ENCODE results near the gene DCANP1. TPM values are rescaled to one million over a fixed set of nuclear protein-coding genes. Genes with fewer than 3 reads are reported as not detected.

The DCANP1 gene
- total RNA-seq, 4 donors from 2014 or later: 0.26 TPM; not detected in 3

DNA sequence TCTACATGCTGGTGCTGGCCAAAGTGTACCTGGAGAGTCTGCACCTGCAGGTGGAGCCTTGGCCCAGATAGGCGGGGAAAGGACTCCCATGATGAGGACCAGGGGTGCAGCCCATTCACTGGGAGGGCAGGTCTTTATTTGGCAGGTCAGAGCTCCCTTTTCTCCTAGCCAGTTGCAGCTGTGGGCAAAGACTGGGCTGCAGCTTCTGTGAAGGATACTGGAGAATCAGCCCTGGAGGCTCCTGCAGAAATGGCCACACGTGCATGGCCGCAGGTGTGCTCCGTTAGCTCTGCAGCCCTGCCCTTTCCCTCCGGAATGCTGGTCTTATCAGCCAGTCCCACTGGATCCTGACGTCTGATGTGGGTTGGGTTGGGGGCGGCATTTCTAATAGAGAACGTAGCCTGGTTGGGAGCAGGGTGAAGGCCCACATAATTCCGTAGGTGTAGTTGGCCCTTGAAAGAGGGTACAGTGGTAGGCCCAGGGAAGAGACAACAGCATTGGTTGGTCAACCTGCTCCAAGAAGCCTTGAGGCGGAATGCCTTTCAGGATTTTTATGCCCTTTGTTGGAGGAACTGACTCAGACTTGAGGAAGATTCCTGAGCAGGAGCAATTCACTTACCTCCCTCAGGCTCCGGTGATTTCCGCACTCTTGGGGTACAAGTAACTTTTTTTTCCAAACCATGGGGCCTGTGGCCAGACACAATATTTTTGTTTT, 27.0 kb upstream of the DCANP1 start:
- H3K27ac ChIP-seq (replicated peaks in 1 of 4): no peak overlapping the region
- intact Hi-C loops (cut with DNase I): no loop called here
- H3K4me3 ChIP-seq: no peak overlapping the region
- peaks cover 0 to 57% (median 0%) of the 10 kb centered on the region in 4 donors for H3K27me3 ChIP-seq
- no peaks in the 10 kb centered on the region for H3K36me3 ChIP-seq
- TF ChIP-seq POLR2AphosphoS5 (IDR thresholded peaks at IDR 0.05): no peak
- TF ChIP-seq, protein P1, sequence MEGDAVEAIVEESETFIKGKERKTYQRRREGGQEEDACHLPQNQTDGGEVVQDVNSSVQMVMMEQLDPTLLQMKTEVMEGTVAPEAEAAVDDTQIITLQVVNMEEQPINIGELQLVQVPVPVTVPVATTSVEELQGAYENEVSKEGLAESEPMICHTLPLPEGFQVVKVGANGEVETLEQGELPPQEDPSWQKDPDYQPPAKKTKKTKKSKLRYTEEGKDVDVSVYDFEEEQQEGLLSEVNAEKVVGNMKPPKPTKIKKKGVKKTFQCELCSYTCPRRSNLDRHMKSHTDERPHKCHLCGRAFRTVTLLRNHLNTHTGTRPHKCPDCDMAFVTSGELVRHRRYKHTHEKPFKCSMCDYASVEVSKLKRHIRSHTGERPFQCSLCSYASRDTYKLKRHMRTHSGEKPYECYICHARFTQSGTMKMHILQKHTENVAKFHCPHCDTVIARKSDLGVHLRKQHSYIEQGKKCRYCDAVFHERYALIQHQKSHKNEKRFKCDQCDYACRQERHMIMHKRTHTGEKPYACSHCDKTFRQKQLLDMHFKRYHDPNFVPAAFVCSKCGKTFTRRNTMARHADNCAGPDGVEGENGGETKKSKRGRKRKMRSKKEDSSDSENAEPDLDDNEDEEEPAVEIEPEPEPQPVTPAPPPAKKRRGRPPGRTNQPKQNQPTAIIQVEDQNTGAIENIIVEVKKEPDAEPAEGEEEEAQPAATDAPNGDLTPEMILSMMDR (IDR thresholded peaks at IDR 0.05): no peak
- TF ChIP-seq POLR2A (IDR thresholded peaks at IDR 0.05; ENCODE audit: low read depth): no peak
- DNase-seq (ENCODE audit: extremely low spot score): no peak
- WGBS: 89% methylated on average over 8 of the region's 12 CpGs
- no peaks in the 10 kb centered on the region for H3K9me3 ChIP-seq
- no peaks in the 10 kb centered on the region for H3K4me1 ChIP-seq

- WGBS: 82% methylated on average over 5 of the region's 5 CpGs
- intact Hi-C loops (cut with DNase I): no loop called here
- Histone ChIP-seq H3K36me3 (no peaks in the 10 kb centered on the region), H3K4me3 (no peak overlapping the region), H3K27me3 (peaks cover 0 to 57% (median 0%) of the 10 kb centered on the region in 4 donors), H3K9me3 (no peaks in the 10 kb centered on the region), H3K4me1 (no peaks in the 10 kb centered on the region), H3K27ac (replicated peaks in 1 of 4) (no peak overlapping the region)
- DNase-seq (ENCODE audit: extremely low spot score): no peak
- no peak for TF ChIP-seq EP300 (IDR thresholded peaks at IDR 0.05)
- TF ChIP-seq POLR2AphosphoS5 (IDR thresholded peaks at IDR 0.05): no peak
These were observed 25.0 kb upstream of the DCANP1 start for GRCh38 chr5:135472141-135472540.

- DNase-seq (ENCODE audit: extremely low spot score): no peak
- TF ChIP-seq POLR2AphosphoS5 (IDR thresholded peaks at IDR 0.05) (no peak), POLR2A (IDR thresholded peaks at IDR 0.05; ENCODE audit: low read depth) (no peak), EP300 (IDR thresholded peaks at IDR 0.05) (no peak)
- TF ChIP-seq, protein P1 (IDR thresholded peaks at IDR 0.05): no peak
- Histone ChIP-seq H3K4me1 (peaks cover 0 to 3% (median 2%) of the 10 kb centered on the region in 4 donors), H3K9me3 (no peaks in the 10 kb centered on the region), H3K27ac (replicated peaks in 1 of 4) (no peak overlapping the region), H3K27me3 (peaks cover 0 to 57% (median 0%) of the 10 kb centered on the region in 4 donors), H3K4me3 (no peak overlapping the region), H3K36me3 (no peaks in the 10 kb centered on the region)
- intact Hi-C loops (cut with DNase I): no loop called here
- WGBS: 73% methylated on average over 3 of the region's 4 CpGs
These were observed 24.6 kb upstream of the DCANP1 start for GRCh38 chr5:135471726-135472125.

GRCh38 chr5:135469911-135470310, 22.8 kb upstream of the DCANP1 start:
- Histone ChIP-seq H3K36me3 (no peaks in the 10 kb centered on the region), H3K9me3 (no peaks in the 10 kb centered on the region), H3K27ac (replicated peaks in 1 of 4) (no peak overlapping the region), H3K27me3 (peaks cover 0 to 60% (median 0%) of the 10 kb centered on the region in 4 donors), H3K4me3 (no peak overlapping the region), H3K4me1 (peaks cover 0 to 13% (median 11%) of the 10 kb centered on the region in 4 donors)
- WGBS: 81% methylated on average over 5 of the region's 5 CpGs
- TF ChIP-seq EP300 (IDR thresholded peaks at IDR 0.05): no peak
- TF ChIP-seq, protein P1 (IDR thresholded peaks at IDR 0.05): no peak
- no peak for TF ChIP-seq POLR2A (IDR thresholded peaks at IDR 0.05; ENCODE audit: low read depth)
- no peak for TF ChIP-seq POLR2AphosphoS5 (IDR thresholded peaks at IDR 0.05)
- DNase-seq (ENCODE audit: extremely low spot score): no peak
- intact Hi-C loops (cut with DNase I): loop anchor here (10.0 kb wide), 1 partner anchor 355 kb away; no protein-coding TSS in a partner anchor

GRCh38 chr5:135468541-135468940, 21.4 kb upstream of the DCANP1 start:
- peaks cover 0 to 60% (median 0%) of the 10 kb centered on the region in 4 donors for H3K27me3 ChIP-seq
- no peak overlapping the region for H3K4me3 ChIP-seq
- intact Hi-C loops (cut with DNase I): loop anchor here (10.0 kb wide), 1 partner anchor 356 kb away; no protein-coding TSS in a partner anchor
- no peak overlapping the region for H3K27ac ChIP-seq (replicated peaks in 1 of 4)
- peaks cover 0 to 13% (median 11%) of the 10 kb centered on the region in 4 donors for H3K4me1 ChIP-seq
- H3K9me3 ChIP-seq: no peaks in the 10 kb centered on the region
- 90% methylated on average over 2 of the region's 2 CpGs for WGBS
- no peaks in the 10 kb centered on the region for H3K36me3 ChIP-seq
- no peak for DNase-seq (ENCODE audit: extremely low spot score)
- no peak for TF ChIP-seq POLR2A (IDR thresholded peaks at IDR 0.05; ENCODE audit: low read depth)
- TF ChIP-seq, protein P1 (IDR thresholded peaks at IDR 0.05): no peak
- no peak for TF ChIP-seq EP300 (IDR thresholded peaks at IDR 0.05)
- no peak for TF ChIP-seq POLR2AphosphoS5 (IDR thresholded peaks at IDR 0.05)

Measured in esophagus muscularis mucosa (tissue), 4 donors.